Ovary (tissue), 9 donors: ENCODE measurements around the gene LRCH2. TPM values are rescaled to one million over a fixed set of nuclear protein-coding genes. Genes with fewer than 3 reads are reported as not detected.

Source experiments
- DNase-seq, 5 donors: peaks; one replicate each; pipeline ENCODE4 v3.0.0-alpha.2; 2019 to 2020
- H3K27ac ChIP-seq, 2 donors: fragments of 200-600 bp; one replicate each; pipeline versions ENCODE4 v1.5.1 to v1.8.0; 2019 to 2022
- H3K27me3 ChIP-seq: fragments of 200-600 bp; one replicate; pipeline ENCODE4 v1.8.0; 2022
- H3K36me3 ChIP-seq: fragments of 200-600 bp; sonication (generic); one replicate; pipeline ENCODE4 v1.5.1; 2019
- H3K4me1 ChIP-seq: one replicate; pipeline ENCODE4 v1.8.1; 2013; ENCODE audit warnings: mild to moderate bottlenecking, moderate library complexity; ENCODE audit not compliant: insufficient read depth
- H3K4me3 ChIP-seq: fragments of 200-600 bp; sonication (generic); one replicate; pipeline ENCODE4 v1.5.1; 2017
- H3K9me3 ChIP-seq, 2 donors: fragments of 200-600 bp in 1 of 2; sonication (generic) in 1 of 2; one replicate each; pipeline versions ENCODE4 v1.5.1 to v1.8.1; 2013 to 2019; ENCODE audit warnings: mild to moderate bottlenecking in 1 of 2, moderate library complexity in 1 of 2
- EP300 ChIP-seq: sonication (generic); formaldehyde crosslinking; IDR thresholded peaks from one replicate; pipeline ENCODE4 v1.6.1; 2017; ENCODE audit warnings: antibody characterized with exemption
- POLR2A ChIP-seq: fragments of 450-650 bp; IDR thresholded peaks from one replicate; pipeline ENCODE4 v1.6.1; 2017; ENCODE audit warnings: antibody characterized with exemption, mild to moderate bottlenecking, moderate library complexity
- WGBS, 3 donors: extraction: QIAGEN DNeasy Blood & Tissue Kit in 1 of 3; methylation state at CpG; one replicate each; pipeline versions ENCODE4 v1.1.5 to v1.1.7; 2013 to 2017; 5-methylcytosine and 5-hydroxymethylcytosine counted together
- intact Hi-C, 4 donors: fragments of 100-400 bp; cut with DNase I; formaldehyde crosslinking; loops; one replicate each; pipeline versions ENCODE4 v1.11.0 to v1.15.1; 2022 to 2023
- polyA plus RNA-seq, 2 donors: library from polyadenylated mRNA; stranded (reverse); fragments of 200-250 nt in 1 of 2; fragments of 350-450 nt in 1 of 2; fragmentation: Illumina TruSeq in 1 of 2; extraction: RNeasy Lipid Tissue Mini Kit (QIAGEN cat#74804) in 1 of 2; gene quantifications; one replicate each; pipeline ENCODE4 v1.2.3, GENCODE V29; 2013 to 2014
- total RNA-seq, 7 donors: library from RNA; depleted of rRNA in 2 of 7; stranded (reverse); fragments of >200 nt in 2 of 7; fragmentation: NEBNext Ultra II Directional in 3 of 7; extraction: Animal tissue kit (Norgen Biotek cat#: 25700) in 3 of 7; gene quantifications; one replicate each; pipeline versions ENCODE4 v1.1.0 to v1.2.4, GENCODE V29; 2016 to 2023
- TF ChIP-seq, protein P1 (sequence below), 3 donors: fragments of 450-650 bp in 2 of 3; fragments of 200-600 bp in 1 of 3; IDR thresholded peaks; one replicate each; pipeline versions ENCODE4 v1.5.1 to v1.8.0; 2016 to 2022; ENCODE audit warnings: antibody characterized with exemption in 3 of 3, mild to moderate bottlenecking in 1 of 3
- donor health status: DM: no; HTN: no; CAD: no; lungs with moderate emphysema.
- donor health status: DM: no; HTN: no; CAD: no.
- donor health status: Bipolar disorder and iron deficiency.
- donor health status: DM: yes; HTN: yes; CAD: no.
- donor health status: DM: no; HTN: no; CAD: no.
- donor health status: DM: yes; HTN: yes; CAD: no.

Gene LRCH2
- total and polyA plus RNA-seq, 9 donors, result 5.2 to 13.3 (median 8.8) TPM

DNA sequence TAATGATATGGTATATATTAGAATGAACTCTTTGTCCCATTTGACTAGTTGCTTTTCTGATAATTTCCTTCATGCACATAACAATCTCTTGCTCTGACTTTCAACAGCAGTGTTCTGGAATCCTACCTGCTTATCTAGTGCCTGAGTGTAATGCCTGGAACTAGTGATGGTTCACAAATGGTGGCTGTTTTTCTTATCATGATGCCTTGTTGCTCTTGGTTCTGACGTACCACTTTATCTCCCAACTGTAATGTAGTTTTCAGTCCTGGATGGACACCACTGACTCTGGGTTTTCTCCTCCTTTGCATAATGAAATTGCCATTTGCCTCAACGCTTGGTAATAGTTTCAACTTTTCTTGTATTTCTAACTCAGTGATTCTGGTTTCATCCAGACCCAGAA lies 30.1 kb upstream of the LRCH2 start:
- H3K4me3 ChIP-seq, result no peak overlapping the region
- TF ChIP-seq, protein P1, sequence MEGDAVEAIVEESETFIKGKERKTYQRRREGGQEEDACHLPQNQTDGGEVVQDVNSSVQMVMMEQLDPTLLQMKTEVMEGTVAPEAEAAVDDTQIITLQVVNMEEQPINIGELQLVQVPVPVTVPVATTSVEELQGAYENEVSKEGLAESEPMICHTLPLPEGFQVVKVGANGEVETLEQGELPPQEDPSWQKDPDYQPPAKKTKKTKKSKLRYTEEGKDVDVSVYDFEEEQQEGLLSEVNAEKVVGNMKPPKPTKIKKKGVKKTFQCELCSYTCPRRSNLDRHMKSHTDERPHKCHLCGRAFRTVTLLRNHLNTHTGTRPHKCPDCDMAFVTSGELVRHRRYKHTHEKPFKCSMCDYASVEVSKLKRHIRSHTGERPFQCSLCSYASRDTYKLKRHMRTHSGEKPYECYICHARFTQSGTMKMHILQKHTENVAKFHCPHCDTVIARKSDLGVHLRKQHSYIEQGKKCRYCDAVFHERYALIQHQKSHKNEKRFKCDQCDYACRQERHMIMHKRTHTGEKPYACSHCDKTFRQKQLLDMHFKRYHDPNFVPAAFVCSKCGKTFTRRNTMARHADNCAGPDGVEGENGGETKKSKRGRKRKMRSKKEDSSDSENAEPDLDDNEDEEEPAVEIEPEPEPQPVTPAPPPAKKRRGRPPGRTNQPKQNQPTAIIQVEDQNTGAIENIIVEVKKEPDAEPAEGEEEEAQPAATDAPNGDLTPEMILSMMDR (IDR thresholded peaks at IDR 0.05), result no peak
- TF ChIP-seq EP300 (no peak), POLR2A (no peak)

DNA sequence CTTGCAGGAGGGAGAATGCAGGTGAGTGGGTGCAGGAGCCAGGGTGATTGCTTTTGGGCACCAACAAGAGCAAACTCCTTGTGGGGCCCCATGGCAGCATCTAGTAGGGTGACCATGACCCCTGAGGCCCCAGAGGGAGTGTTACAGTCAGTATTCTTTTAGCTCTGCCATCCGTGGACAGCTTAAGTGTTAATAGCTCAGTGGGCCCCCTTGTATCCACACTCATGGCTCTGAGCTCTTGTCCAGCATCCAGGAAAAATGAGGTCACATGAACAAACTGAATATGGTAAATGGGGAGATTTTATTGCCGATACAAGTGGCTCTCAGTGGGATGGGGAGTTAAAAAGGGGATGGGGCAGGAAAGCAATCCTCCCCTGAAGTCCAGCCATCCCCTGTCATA lies 27.3 kb upstream of the LRCH2 start:
- Histone ChIP-seq H3K27ac (no peak overlapping the region), H3K9me3 (no peaks in the 10 kb centered on the region), H3K4me1 (no peaks in the 10 kb centered on the region), H3K27me3 (no peaks in the 10 kb centered on the region), H3K36me3 (no peaks in the 10 kb centered on the region), H3K4me3 (no peak overlapping the region)
- TF ChIP-seq EP300, result no peak
- no peak for TF ChIP-seq POLR2A
- intact Hi-C loops, result no loop called here
- no peak for DNase-seq
- 54 to 74% (median 69%) methylated on average over 2 of the region's 2 CpGs for WGBS, 3 donors

More for the DNA sequence above, 30.1 kb upstream of the LRCH2 start:
- no peak for DNase-seq
- WGBS, 3 donors, result 59 to 75% (median 69%) methylated on average over 2 of the region's 2 CpGs
- Histone ChIP-seq H3K36me3 (no peaks in the 10 kb centered on the region), H3K9me3 (no peaks in the 10 kb centered on the region), H3K4me1 (no peaks in the 10 kb centered on the region), H3K27me3 (no peaks in the 10 kb centered on the region), H3K27ac (no peak overlapping the region)
- intact Hi-C loops, result no loop called here

DNA sequence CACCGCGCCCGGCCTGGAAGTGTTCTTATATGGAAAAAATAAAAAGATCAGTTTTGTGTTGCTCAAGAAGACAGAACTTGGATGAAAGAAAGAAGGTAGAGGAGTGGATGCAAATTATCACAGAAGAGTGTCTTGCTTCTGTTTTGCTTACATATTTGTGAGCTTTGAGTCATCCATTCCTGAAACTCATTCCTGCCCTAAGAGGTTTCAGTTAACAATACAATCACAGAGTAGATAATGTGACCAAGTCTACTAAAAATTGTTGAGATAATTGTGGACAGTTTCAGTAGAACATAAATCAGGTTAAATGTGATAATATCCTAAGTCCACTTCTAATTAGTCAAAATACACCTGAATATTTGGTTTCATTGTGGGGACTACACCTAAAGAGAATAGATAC lies 26.4 kb upstream of the LRCH2 start:
- H3K27ac ChIP-seq, result no peak overlapping the region
- no peaks in the 10 kb centered on the region for H3K9me3 ChIP-seq
- DNase-seq, result no peak
- no peak overlapping the region for H3K4me3 ChIP-seq
- 79 to 92% (median 85%) methylated on average over 3 of the region's 3 CpGs for WGBS, 3 donors
- TF ChIP-seq EP300, result no peak
- TF ChIP-seq, protein P1 (IDR thresholded peaks at IDR 0.05), result no peak
- no peak for TF ChIP-seq POLR2A
- H3K4me1 ChIP-seq, result no peaks in the 10 kb centered on the region
- no peaks in the 10 kb centered on the region for H3K36me3 ChIP-seq
- intact Hi-C loops, result no loop called here
- no peaks in the 10 kb centered on the region for H3K27me3 ChIP-seq

DNA sequence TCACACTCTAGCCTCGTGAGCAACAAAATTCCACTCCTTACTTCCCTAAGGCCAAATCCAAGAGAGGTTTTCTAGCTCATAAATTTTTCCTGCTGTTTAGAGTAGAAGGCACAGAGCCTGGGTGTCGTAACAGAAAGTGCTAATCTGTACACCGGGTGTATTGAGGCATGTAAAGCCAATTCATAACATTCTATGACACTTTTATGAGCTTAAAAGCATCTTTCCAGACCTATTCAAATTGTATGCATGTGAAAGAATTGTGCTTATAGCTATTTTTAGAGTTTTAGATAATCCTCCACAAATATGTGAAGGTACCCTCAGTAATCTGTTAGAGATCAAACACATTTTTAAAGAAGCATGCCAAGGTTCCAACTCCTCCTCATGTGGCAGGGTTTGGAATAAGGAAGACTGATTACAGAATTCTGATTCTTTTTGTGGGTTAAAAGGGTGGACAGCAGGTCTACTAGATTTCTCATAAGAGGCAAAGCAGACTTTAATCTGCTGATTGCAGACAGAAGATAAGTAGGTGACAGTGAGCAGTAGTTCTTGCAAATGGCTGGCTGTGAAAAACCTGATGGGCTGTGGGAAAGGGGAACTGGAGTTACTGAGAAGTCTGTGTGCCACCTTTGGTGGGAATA lies 25.5 kb upstream of the LRCH2 start:
- TF ChIP-seq EP300, result no peak
- TF ChIP-seq POLR2A, result no peak
- TF ChIP-seq, protein P1 (IDR thresholded peaks at IDR 0.05), result no peak
- Histone ChIP-seq H3K4me3 (no peak overlapping the region), H3K4me1 (no peaks in the 10 kb centered on the region), H3K36me3 (no peaks in the 10 kb centered on the region), H3K9me3 (no peaks in the 10 kb centered on the region), H3K27ac (no peak overlapping the region), H3K27me3 (no peaks in the 10 kb centered on the region)
- intact Hi-C loops, result no loop called here
- no peak for DNase-seq
- 34 to 39% (median 39%) methylated on average over 3 of the region's 3 CpGs for WGBS, 3 donors

DNA sequence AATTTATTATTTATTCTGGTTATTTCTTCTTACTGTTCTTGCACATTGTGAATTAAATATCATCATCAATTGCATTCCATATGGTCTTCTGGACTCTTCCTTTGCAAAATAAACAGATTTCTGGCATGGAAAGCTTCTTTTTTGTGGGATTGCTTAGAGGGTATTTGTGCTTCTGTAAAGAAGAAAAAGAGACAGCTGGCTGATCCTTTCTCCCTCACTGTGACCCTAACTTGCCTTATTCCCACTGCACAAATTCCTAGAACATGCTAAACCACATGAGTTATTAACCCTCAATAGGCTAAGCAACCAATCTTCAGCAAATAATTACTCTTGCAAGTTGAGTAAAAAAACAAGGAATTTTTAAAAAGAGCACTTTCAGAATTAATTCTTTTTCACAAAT lies 23.8 kb upstream of the LRCH2 start:
- Histone ChIP-seq H3K9me3 (no peaks in the 10 kb centered on the region), H3K27me3 (no peaks in the 10 kb centered on the region), H3K4me1 (no peaks in the 10 kb centered on the region), H3K36me3 (no peaks in the 10 kb centered on the region), H3K27ac (no peak overlapping the region), H3K4me3 (no peak overlapping the region)
- intact Hi-C loops, result no loop called here
- TF ChIP-seq, protein P1 (IDR thresholded peaks at IDR 0.05), result no peak
- TF ChIP-seq POLR2A (no peak), EP300 (no peak)
- no peak for DNase-seq
